ENCODE data around the gene PDE10A. TPM values are rescaled to one million over a fixed set of nuclear protein-coding genes. Genes with fewer than 3 reads are reported as not detected.

The PDE10A gene
- total RNA-seq: 5.0 and 10.1 TPM in 2 replicates

DNA sequence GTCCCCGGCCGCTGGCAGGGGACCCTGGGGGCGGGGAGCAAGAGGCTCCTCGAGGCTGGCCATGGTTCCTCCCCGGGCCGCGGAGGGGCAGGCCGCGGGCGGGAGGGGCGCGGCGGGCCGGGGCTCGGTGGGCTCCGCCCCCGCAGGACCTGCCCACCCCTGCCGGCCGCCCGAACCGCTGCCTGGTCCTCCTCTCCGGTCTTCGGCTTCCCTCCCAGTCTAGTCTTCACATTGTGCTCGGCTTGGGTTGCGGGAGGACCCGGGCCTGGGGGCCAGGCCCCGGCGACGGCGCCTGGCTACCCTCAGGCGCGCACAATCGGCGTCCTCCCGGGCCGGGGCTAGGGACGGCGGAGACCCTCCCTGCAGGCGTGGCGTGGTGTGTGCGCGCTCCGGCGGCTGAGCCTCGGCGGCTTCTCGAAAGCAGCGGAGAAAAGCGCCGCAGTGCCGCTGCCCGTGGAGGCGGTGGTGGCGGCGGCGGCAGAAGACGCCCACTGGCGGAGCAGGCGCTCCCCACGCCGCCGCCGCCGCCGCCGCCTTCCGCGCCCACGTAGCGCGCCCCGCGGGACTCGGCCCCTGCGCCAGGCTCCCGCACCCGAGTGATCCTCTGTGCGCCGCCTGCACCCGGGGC lies at the start of gene PDE10A:
TSS of gene PDE10A (minus strand) at position 493 of the 628 bp plus-strand sequence. CDS start at position 63, 430 bp downstream.

DNA sequence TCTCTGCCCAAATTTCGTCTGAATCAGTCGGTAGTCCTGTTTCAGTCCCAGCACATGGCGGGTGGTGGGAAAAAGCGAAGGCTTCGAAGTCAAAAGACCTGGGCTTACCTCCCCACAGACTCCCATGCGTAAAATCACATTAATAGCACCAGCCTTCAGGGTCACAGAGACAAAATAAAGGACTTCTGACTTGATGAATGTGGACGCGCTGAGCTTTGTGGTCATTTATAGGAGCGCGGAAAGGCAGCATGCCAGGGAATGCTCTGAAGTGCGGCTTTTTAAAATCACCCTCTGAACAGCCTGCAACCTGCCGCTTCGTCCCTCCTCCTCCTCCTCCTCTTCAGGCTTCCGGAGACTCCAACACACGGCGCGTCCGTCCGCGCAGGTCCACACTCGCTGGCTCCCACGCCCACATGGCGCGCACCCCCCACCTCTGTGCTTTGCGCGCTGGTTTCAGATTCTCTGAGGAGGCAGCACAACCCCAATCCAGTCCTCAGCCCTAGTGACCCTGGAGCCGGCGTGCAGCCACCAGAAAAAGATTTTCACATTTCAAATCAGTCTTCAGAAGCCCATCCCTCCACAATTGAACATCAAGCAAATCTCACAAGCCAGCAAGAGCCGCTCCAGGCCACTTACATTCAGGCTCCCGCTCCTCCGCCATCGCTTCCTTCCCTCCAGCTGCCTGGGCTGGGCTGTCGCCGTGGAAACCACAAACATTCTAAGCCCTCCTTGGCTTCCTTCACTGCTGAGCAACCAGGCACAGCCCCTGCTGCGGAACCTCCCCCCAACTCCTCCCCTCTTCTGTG lies 353.9 kb downstream of the PDE10A start, which contains the start of gene C6orf118:
TSS of gene C6orf118 (minus strand) at position 680 of the 806 bp plus-strand sequence. CDS start at position 661, 19 bp downstream.

